IMR-90 (cell line): ENCODE measurements around the gene BMP5. TPM values are rescaled to one million over a fixed set of nuclear protein-coding genes. Genes with fewer than 3 reads are reported as not detected.

Experiments
- ATAC-seq: fragments of 200-7000 bp; cut with Tn5 transposase; 2 replicates; pipeline ENCODE4 v1.9.1; 2020; ENCODE audit warnings: low read depth, mild to moderate bottlenecking, moderate library complexity
- BruUV-seq: library from RNA; stranded (reverse); fragments of 400-500 nt; replicated peaks from 2 replicates; lab custom pipeline; 2021; lab: Mats Ljungman, UMichigan
- CTCF ChIA-PET: fragments of 300-600 bp; formaldehyde crosslinking; extraction: SDS; loops from one replicate; lab custom pipeline; 2021; ENCODE audit warnings: antibody characterized with exemption; lab: Yijun Ruan, JAX
- POLR2A ChIA-PET: fragments of 300-600 bp; sonication (Branson Sonifier 250); formaldehyde crosslinking; loops from one replicate; lab custom pipeline; 2022; ENCODE audit warnings: antibody characterized with exemption; ENCODE audit not compliant: unreplicated experiment; lab: Charles Lee
- DNase-seq: peaks from one replicate; pipeline ENCODE4 v3.0.0; 2013
- H2AFZ ChIP-seq: replicated peaks from 2 replicates; pipeline ENCODE3; 2013; ENCODE audit warnings: low read length, mild to moderate bottlenecking; ENCODE audit not compliant: poor library complexity
- H2AK5ac ChIP-seq: 2 replicates; pipeline ENCODE4 v1.6.1; 2013; ENCODE audit warnings: low read depth, low read length, inconsistent platforms
- H2AK9ac ChIP-seq: replicated peaks from 2 replicates; pipeline ENCODE3; 2013; ENCODE audit warnings: mild to moderate bottlenecking, low read depth, low read length, moderate library complexity; ENCODE audit not compliant: poor library complexity
- H2BK120ac ChIP-seq: 2 replicates; pipeline ENCODE4 v1.6.1; 2013; ENCODE audit warnings: low read depth, low read length, inconsistent platforms
- H2BK15ac ChIP-seq: 3 replicates; pipeline ENCODE4 v1.6.1; 2013; ENCODE audit warnings: low read depth, low read length, inconsistent platforms
- H2BK20ac ChIP-seq: 2 replicates; pipeline ENCODE4 v1.6.1; 2013; ENCODE audit warnings: low read depth, mild to moderate bottlenecking, inconsistent platforms, low read length, moderate library complexity
- H2BK5ac ChIP-seq: 2 replicates; pipeline ENCODE4 v1.6.1; 2013; ENCODE audit warnings: mild to moderate bottlenecking, low read depth, low read length, inconsistent platforms; ENCODE audit not compliant: poor library complexity, severe bottlenecking
- H3K14ac ChIP-seq: replicated peaks from 2 replicates; pipeline ENCODE4 v1.6.1; 2013; ENCODE audit warnings: low read depth, low read length, inconsistent platforms
- H3K18ac ChIP-seq: 2 replicates; pipeline ENCODE4 v1.6.1; 2013; ENCODE audit warnings: low read depth, low read length, control low read depth
- H3K23ac ChIP-seq: 2 replicates; pipeline ENCODE4 v1.6.1; 2013; ENCODE audit warnings: low read depth, low read length, inconsistent platforms
- H3K27ac ChIP-seq: 2 replicates; pipeline ENCODE4 v1.5.1; 2013; ENCODE audit warnings: mild to moderate bottlenecking, control low read depth, low read length; ENCODE audit not compliant: insufficient read depth
- H3K27me3 ChIP-seq: 2 replicates; pipeline ENCODE4 v1.6.1; 2013; ENCODE audit warnings: low read length; ENCODE audit not compliant: control insufficient read depth, insufficient read depth
- H3K36me3 ChIP-seq: 2 replicates; pipeline ENCODE4 v1.6.1; 2013; ENCODE audit warnings: low read length, mixed read lengths; ENCODE audit not compliant: control insufficient read depth, insufficient read depth
- H3K4ac ChIP-seq: 2 replicates; pipeline ENCODE4 v1.6.1; 2013; ENCODE audit warnings: low read depth, low read length, inconsistent platforms
- H3K4me1 ChIP-seq: 2 replicates; pipeline ENCODE4 v1.6.1; 2013; ENCODE audit warnings: low read length, mixed read lengths; ENCODE audit not compliant: control insufficient read depth, insufficient read depth
- H3K4me2 ChIP-seq: 2 replicates; pipeline ENCODE4 v1.6.1; 2013; ENCODE audit warnings: low read depth, mild to moderate bottlenecking, control low read depth, low read length, moderate library complexity
- H3K4me3 ChIP-seq: 2 replicates; pipeline ENCODE4 v1.5.1; 2013; ENCODE audit warnings: low read depth, mild to moderate bottlenecking, control low read depth, low read length, moderate library complexity; ENCODE audit not compliant: insufficient read depth
- H3K56ac ChIP-seq: 2 replicates; pipeline ENCODE4 v1.6.1; 2013; ENCODE audit warnings: low read length, inconsistent platforms; ENCODE audit not compliant: insufficient read depth; ENCODE audit errors: extremely low read depth
- H3K79me1 ChIP-seq, 2 experiments: 2 replicates each; pipeline ENCODE4 v1.6.1; 2013; ENCODE audit warnings: low read length in 2 of 2, inconsistent platforms in 1 of 2, low read depth in 1 of 2
- H3K9ac ChIP-seq: 2 replicates; pipeline ENCODE4 v1.6.1; 2013; ENCODE audit warnings: low read depth, low read length, control low read depth
- H3K9me1 ChIP-seq: 2 replicates; pipeline ENCODE4 v1.6.1; 2013; ENCODE audit warnings: low read length, inconsistent platforms; ENCODE audit not compliant: insufficient read depth
- H3K9me3 ChIP-seq: 2 replicates; pipeline ENCODE4 v1.6.1; 2013; ENCODE audit warnings: low read length; ENCODE audit not compliant: control insufficient read depth, insufficient read depth
- H4K20me1 ChIP-seq: 2 replicates; pipeline ENCODE4 v1.6.1; 2013; ENCODE audit warnings: low read length, inconsistent platforms; ENCODE audit not compliant: insufficient read depth
- H4K5ac ChIP-seq: 2 replicates; pipeline ENCODE4 v1.6.1; 2013; ENCODE audit warnings: mild to moderate bottlenecking, low read depth, low read length, control low read depth
- H4K8ac ChIP-seq, 2 experiments: 2 replicates each; pipeline ENCODE4 v1.6.1; 2013; ENCODE audit warnings: low read depth in 2 of 2, low read length in 2 of 2, control low read depth in 1 of 2, inconsistent platforms in 1 of 2
- H4K91ac ChIP-seq: 2 replicates; pipeline ENCODE4 v1.6.1; 2013; ENCODE audit warnings: low read depth, low read length, inconsistent platforms; ENCODE audit not compliant: insufficient read depth
- BHLHE40 ChIP-seq: fragments of 150-350 bp; IDR thresholded peaks from 2 replicates; pipeline ENCODE4 v1.6.1; 2016; ENCODE audit warnings: mild to moderate bottlenecking, low read depth, low read length
- CEBPB ChIP-seq: IDR thresholded peaks from 2 replicates; pipeline ENCODE4 v1.6.1; 2012; ENCODE audit warnings: low read depth, low read length, improper control_type of control experiment
- CHD1 ChIP-seq: IDR thresholded peaks from 2 replicates; pipeline ENCODE4 v1.6.1; 2012; ENCODE audit warnings: low read depth, low read length, improper control_type of control experiment
- FOS ChIP-seq: fragments of 150-350 bp; IDR thresholded peaks from 2 replicates; pipeline ENCODE4 v1.6.1; 2016; ENCODE audit warnings: low read depth, low read length
- MAFK ChIP-seq: IDR thresholded peaks from 2 replicates; pipeline ENCODE4 v1.6.1; 2012; ENCODE audit warnings: low read depth, low read length, improper control_type of control experiment
- MAZ ChIP-seq: IDR thresholded peaks from 2 replicates; pipeline ENCODE4 v1.6.1; 2012; ENCODE audit warnings: low read depth, mild to moderate bottlenecking, low read length, improper control_type of control experiment, moderate library complexity, borderline replicate concordance
- MXI1 ChIP-seq: IDR thresholded peaks from 2 replicates; pipeline ENCODE4 v1.6.1; 2012; ENCODE audit warnings: low read depth, mild to moderate bottlenecking, low read length, moderate library complexity, borderline replicate concordance
- NFE2L2 ChIP-seq: fragments of 150-350 bp; IDR thresholded peaks from 2 replicates; pipeline ENCODE4 v1.6.1; 2016; ENCODE audit warnings: low read depth, mild to moderate bottlenecking, low read length
- POLR2A ChIP-seq: IDR thresholded peaks from 2 replicates; pipeline ENCODE4 v1.6.1; 2012; ENCODE audit warnings: mild to moderate bottlenecking, low read depth, low read length
- RAD21 ChIP-seq: IDR thresholded peaks from 2 replicates; pipeline ENCODE4 v1.6.1; 2012; ENCODE audit warnings: low read length, improper control_type of control experiment
- RCOR1 ChIP-seq: IDR thresholded peaks from 2 replicates; pipeline ENCODE4 v1.6.1; 2012; ENCODE audit warnings: mild to moderate bottlenecking, low read length, improper control_type of control experiment; ENCODE audit not compliant: insufficient replicate concordance
- RFX5 ChIP-seq: IDR thresholded peaks from 2 replicates; pipeline ENCODE4 v1.8.0; 2012; ENCODE audit warnings: low read depth, mild to moderate bottlenecking, low read length, moderate library complexity
- SMC3 ChIP-seq: fragments of 150-350 bp; IDR thresholded peaks from 2 replicates; pipeline ENCODE4 v1.6.1; 2016; ENCODE audit warnings: low read depth, mild to moderate bottlenecking, antibody characterized with exemption, low read length, moderate library complexity
- WGBS, 2 experiments: methylation state at CpG; one replicate each; pipeline versions ENCODE4 v1.1.5 to v1.1.7; 2013; ENCODE audit warnings: missing lambda C conversion rate in 2 of 2; ENCODE audit not compliant: insufficient read length in 1 of 2; ENCODE audit errors: extremely low coverage in 2 of 2; 5-methylcytosine and 5-hydroxymethylcytosine counted together
- dilution Hi-C: fragments of 300-500 bp; cut with HindIII; formaldehyde crosslinking; loops from one replicate; pipeline ENCODE4 v1.14.3; 2018; ENCODE audit warnings: low sequenced_read_pairs; ENCODE audit not compliant: unreplicated experiment
- in situ Hi-C: fragments of 300-500 bp; cut with MboI; formaldehyde crosslinking; loops from 3 replicates; pipeline ENCODE4 v1.14.3; 2019; ENCODE audit warnings: low sequenced_read_pairs, inconsistent platforms, mixed read lengths
- intact Hi-C: fragments of 100-400 bp; cut with micrococcal nuclease; formaldehyde crosslinking; loops from 2 replicates; pipeline ENCODE4 v1.10.0; 2022
- polyA plus RNA-seq, 3 experiments: library from polyadenylated mRNA; depleted of rRNA; stranded (reverse); fragments of >200 nt; gene quantifications; 2 replicates each; pipeline ENCODE4 v1.2.3, GENCODE V29; 2012; ENCODE audit warnings: low replicate concordance in 1 of 3
- total RNA-seq: library from RNA; depleted of rRNA; stranded (reverse); fragments of >200 nt; gene quantifications from 2 replicates; pipeline ENCODE4 v1.2.3, GENCODE V29; 2012
- TF ChIP-seq, protein P1 (sequence below): fragments of 150-350 bp; IDR thresholded peaks from 2 replicates; pipeline ENCODE4 v1.6.1; 2016; ENCODE audit warnings: low read depth, mild to moderate bottlenecking, low read length, moderate library complexity, borderline replicate concordance
- TF ChIP-seq, protein P2 (sequence below): conservative IDR thresholded peaks from 2 replicates; pipeline ENCODE4 v1.5.1; 2012; ENCODE audit warnings: mild to moderate bottlenecking, low read depth, low read length, improper control_type of control experiment
- TF ChIP-seq, protein P3 (sequence below): fragments of 150-350 bp; IDR thresholded peaks from 2 replicates; pipeline ENCODE4 v1.6.1; 2017; ENCODE audit warnings: mild to moderate bottlenecking, antibody characterized with exemption, low read length, low read depth

BMP5 gene
- total and polyA plus RNA-seq, 2 of the 4 experiments (the other 2 are of a cell fraction), result under 0.01 to 0.02 TPM

DNA sequence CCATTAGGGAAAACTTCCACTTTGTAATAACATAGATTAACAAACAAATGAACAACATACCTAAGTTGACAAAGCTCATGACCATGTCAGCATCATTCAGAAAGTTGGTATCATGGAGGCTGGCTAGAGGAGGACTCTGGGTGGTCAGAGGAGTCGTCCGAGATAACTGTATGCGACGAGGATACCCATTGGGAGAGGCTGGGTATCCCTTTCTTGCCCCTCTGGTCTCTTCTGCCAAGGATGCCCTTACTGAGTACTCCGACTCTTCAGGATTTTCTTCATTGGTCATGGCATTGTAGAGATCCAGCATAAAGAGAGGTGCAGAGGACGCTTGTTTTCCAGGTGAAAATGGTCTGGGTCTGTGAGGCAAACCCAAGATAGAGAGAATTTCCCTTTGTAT is 1.1 kb downstream of the BMP5 start:
- H3K4me2 ChIP-seq, result no peak overlapping the region
- no peaks in the 10 kb centered on the region for H3K36me3 ChIP-seq
- no peak overlapping the region for H2AK5ac ChIP-seq
- peak overlapping the region; percentile 1; the same call in 1 of the 2 replicates for H2BK20ac ChIP-seq
- H3K9me1 ChIP-seq, result no peaks in the 10 kb centered on the region
- peak overlapping the region; percentile 64; the same call in 2 of the 3 replicates for H2BK15ac ChIP-seq
- dilution Hi-C loops, result no loop called here
- H2BK5ac ChIP-seq, result no peak overlapping the region
- H4K8ac ChIP-seq, result no peak overlapping the region
- H3K9me3 ChIP-seq, result no peaks in the 10 kb centered on the region
- BruUV-seq, result no TSS peak
- WGBS, 2 experiments, result 100% methylated on average over 1 of the region's 6 CpGs; no CpG with 5 or more reads in 1 of the 2 experiments
- no peak overlapping the region for H3K9ac ChIP-seq
- no peak overlapping the region; the same call in 1 of the 2 replicates for H4K5ac ChIP-seq
- H3K23ac ChIP-seq, result peak overlapping the region; percentile 33; the same call in 1 of the 2 replicates
- no peak overlapping the region for H3K27ac ChIP-seq
- H4K20me1 ChIP-seq, result no peaks in the 10 kb centered on the region
- no peak overlapping the region for H3K56ac ChIP-seq
- no peak overlapping the region for H3K4me3 ChIP-seq
- peak overlapping the region; percentile 21; the same call in 1 of the 2 replicates for H3K14ac ChIP-seq
- H4K91ac ChIP-seq, result peak overlapping the region; percentile 11; the same call in 1 of the 2 replicates
- TF ChIP-seq NFE2L2, result no peak
- no peak for TF ChIP-seq RFX5
- TF ChIP-seq RCOR1, result no peak
- TF ChIP-seq, protein P1, sequence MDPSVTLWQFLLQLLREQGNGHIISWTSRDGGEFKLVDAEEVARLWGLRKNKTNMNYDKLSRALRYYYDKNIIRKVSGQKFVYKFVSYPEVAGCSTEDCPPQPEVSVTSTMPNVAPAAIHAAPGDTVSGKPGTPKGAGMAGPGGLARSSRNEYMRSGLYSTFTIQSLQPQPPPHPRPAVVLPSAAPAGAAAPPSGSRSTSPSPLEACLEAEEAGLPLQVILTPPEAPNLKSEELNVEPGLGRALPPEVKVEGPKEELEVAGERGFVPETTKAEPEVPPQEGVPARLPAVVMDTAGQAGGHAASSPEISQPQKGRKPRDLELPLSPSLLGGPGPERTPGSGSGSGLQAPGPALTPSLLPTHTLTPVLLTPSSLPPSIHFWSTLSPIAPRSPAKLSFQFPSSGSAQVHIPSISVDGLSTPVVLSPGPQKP, result no peak
- TF ChIP-seq BHLHE40, result no peak
- no peak for TF ChIP-seq RAD21
- no peak for TF ChIP-seq MAFK
- TF ChIP-seq CEBPB, result no peak
- TF ChIP-seq CHD1, result no peak
- TF ChIP-seq, protein P2, sequence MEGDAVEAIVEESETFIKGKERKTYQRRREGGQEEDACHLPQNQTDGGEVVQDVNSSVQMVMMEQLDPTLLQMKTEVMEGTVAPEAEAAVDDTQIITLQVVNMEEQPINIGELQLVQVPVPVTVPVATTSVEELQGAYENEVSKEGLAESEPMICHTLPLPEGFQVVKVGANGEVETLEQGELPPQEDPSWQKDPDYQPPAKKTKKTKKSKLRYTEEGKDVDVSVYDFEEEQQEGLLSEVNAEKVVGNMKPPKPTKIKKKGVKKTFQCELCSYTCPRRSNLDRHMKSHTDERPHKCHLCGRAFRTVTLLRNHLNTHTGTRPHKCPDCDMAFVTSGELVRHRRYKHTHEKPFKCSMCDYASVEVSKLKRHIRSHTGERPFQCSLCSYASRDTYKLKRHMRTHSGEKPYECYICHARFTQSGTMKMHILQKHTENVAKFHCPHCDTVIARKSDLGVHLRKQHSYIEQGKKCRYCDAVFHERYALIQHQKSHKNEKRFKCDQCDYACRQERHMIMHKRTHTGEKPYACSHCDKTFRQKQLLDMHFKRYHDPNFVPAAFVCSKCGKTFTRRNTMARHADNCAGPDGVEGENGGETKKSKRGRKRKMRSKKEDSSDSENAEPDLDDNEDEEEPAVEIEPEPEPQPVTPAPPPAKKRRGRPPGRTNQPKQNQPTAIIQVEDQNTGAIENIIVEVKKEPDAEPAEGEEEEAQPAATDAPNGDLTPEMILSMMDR, result no peak
- TF ChIP-seq, protein P3, sequence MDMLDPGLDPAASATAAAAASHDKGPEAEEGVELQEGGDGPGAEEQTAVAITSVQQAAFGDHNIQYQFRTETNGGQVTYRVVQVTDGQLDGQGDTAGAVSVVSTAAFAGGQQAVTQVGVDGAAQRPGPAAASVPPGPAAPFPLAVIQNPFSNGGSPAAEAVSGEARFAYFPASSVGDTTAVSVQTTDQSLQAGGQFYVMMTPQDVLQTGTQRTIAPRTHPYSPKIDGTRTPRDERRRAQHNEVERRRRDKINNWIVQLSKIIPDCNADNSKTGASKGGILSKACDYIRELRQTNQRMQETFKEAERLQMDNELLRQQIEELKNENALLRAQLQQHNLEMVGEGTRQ, result no peak
- TF ChIP-seq POLR2A, result no peak
- TF ChIP-seq MXI1, result no peak
- TF ChIP-seq SMC3, result no peak
- TF ChIP-seq FOS, result no peak
- TF ChIP-seq MAZ, result no peak
- in situ Hi-C loops, result no loop called here
- intact Hi-C loops, result no loop called here
- no peak overlapping the region for H3K4ac ChIP-seq
- H2BK120ac ChIP-seq, result peak overlapping the region; percentile 5; the same call in 1 of the 2 replicates
- no peak overlapping the region for H2AFZ ChIP-seq
- ChIA-PET POLR2A (no interaction called here), CTCF (no interaction called here)
- H3K79me1 ChIP-seq, result no peaks in the 10 kb centered on the region
- no peak for DNase-seq
- no peak for ATAC-seq
- H3K18ac ChIP-seq, result no peak overlapping the region; the same call in 1 of the 2 replicates
- H3K27me3 ChIP-seq, result peaks cover 2% of the 10 kb centered on the region; the same call in 1 of the 2 replicates
- H2AK9ac ChIP-seq, result no peak overlapping the region
- H3K4me1 ChIP-seq, result no peaks in the 10 kb centered on the region
